Measurements from ENCODE around the gene ARL6. TPM values are rescaled to one million over a fixed set of nuclear protein-coding genes. Genes with fewer than 3 reads are reported as not detected.

Gene ARL6
- total RNA-seq, 1 experiment from 2014 or later: 7.1 TPM

GRCh38 chr3:97763586-97764406 is 762 bp upstream of the ARL6 start:
- H2BK12ac ChIP-seq (ENCODE audit: insufficient read length, low read depth, low read length): no peak overlapping the region
- no peak overlapping the region for H4K5ac ChIP-seq (ENCODE audit: insufficient read length, low read depth, low read length)
- Mint-ChIP-seq H3K27ac (peak overlapping the region; percentile 96 to 99 (median 98)), H3K4me3 (peak overlapping the region; percentile 97 to 98), H3K9me3 (no peaks in the 10 kb centered on the region; a peak in 1 of 5 replicates), H3K36me3 (ENCODE audit: insufficient read depth in 1 of 3, low read depth in 3 of 3) (0 out of 7 replicates have a peak, but pooled peaks cover 0 to 2% (median 0%) of the 10 kb centered on the region in 3 experiments), H3K27me3 (ENCODE audit: low read depth) (no peaks in the 10 kb centered on the region), H3K4me1 (peaks cover 21 to 30% of the 10 kb centered on the region in 2 experiments)
- H3K79me1 ChIP-seq (ENCODE audit: insufficient read depth, low read depth, low read length, poor library complexity, severe bottlenecking): peaks cover 2% of the 10 kb centered on the region
- DNase-seq: no peak
- H3K9ac ChIP-seq (ENCODE audit: extremely low read depth, insufficient read length, low read length): peak overlapping the region; percentile 64
- H3K23me2 ChIP-seq (ENCODE audit: insufficient read length, low read depth, low read length, poor library complexity, severe bottlenecking): peaks cover 7% of the 10 kb centered on the region
- H2BK120ac ChIP-seq (ENCODE audit: low read depth, low read length, poor library complexity, severe bottlenecking): no peak overlapping the region
- H3K56ac ChIP-seq (ENCODE audit: insufficient read length, low read depth, low read length): no peak overlapping the region
- H2BK20ac ChIP-seq (ENCODE audit: low read depth, low read length, poor library complexity, severe bottlenecking): no peak overlapping the region
- no peaks in the 10 kb centered on the region for H3K27me3 ChIP-seq (ENCODE audit: insufficient read depth, low read length)
- peak overlapping the region; percentile 11 for H2AFZ ChIP-seq (ENCODE audit: low read length)
- no CpG with 5 or more reads among the region's 22 CpGs for WGBS (ENCODE audit: extremely low coverage, insufficient read length, low lambda C conversion rate)
- no peak overlapping the region for H3T11ph ChIP-seq (ENCODE audit: low read length)
- no peak overlapping the region for H3K23ac ChIP-seq (ENCODE audit: insufficient read length, low read depth, low read length)
- no peak overlapping the region for H4K91ac ChIP-seq (ENCODE audit: insufficient read length, low read depth, low read length)
- no peak overlapping the region for H2AK5ac ChIP-seq (ENCODE audit: insufficient read length, low read length)
- TF ChIP-seq CTCF (conservative IDR thresholded peaks at IDR 0.05): no peak
- H3K14ac ChIP-seq (ENCODE audit: insufficient read depth, low read length): peak overlapping the region; percentile 63; the same call in 1 of the 2 replicates
- no peak overlapping the region for H2BK5ac ChIP-seq (ENCODE audit: insufficient read length, low read length)
- no peaks in the 10 kb centered on the region for H3K9me3 ChIP-seq (ENCODE audit: control insufficient read depth, low read depth, low read length)
- H3K4me1 ChIP-seq (ENCODE audit: insufficient read depth, low read length): no peaks in the 10 kb centered on the region
- no peak overlapping the region for H2BK15ac ChIP-seq (ENCODE audit: low read depth, low read length)
- no peak overlapping the region for H3K27ac ChIP-seq (ENCODE audit: insufficient read length, low read depth, low read length)
- H4K8ac ChIP-seq (replicated peaks; ENCODE audit: insufficient read length, low read depth, low read length): no peak overlapping the region
- H3K4me2 ChIP-seq (ENCODE audit: insufficient read depth, insufficient read length, low read length): peak overlapping the region; percentile 88
- no peak overlapping the region for H3K4ac ChIP-seq (ENCODE audit: low read depth, low read length)
- H4K20me1 ChIP-seq (ENCODE audit: control insufficient read depth, insufficient read depth, insufficient read length): no peaks in the 10 kb centered on the region
- H3K79me2 ChIP-seq (ENCODE audit: insufficient read depth, low read length): no peaks in the 10 kb centered on the region
- no peak overlapping the region for H3K18ac ChIP-seq (ENCODE audit: insufficient read length, low read depth, low read length)
